Heart right ventricle (tissue), 16 donors: ENCODE data around the gene MAP3K20. TPM values are rescaled to one million over a fixed set of nuclear protein-coding genes. Genes with fewer than 3 reads are reported as not detected.

Experiments used
- ATAC-seq, 8 donors: fragments of 200-7000 bp; cut with Tn5 transposase; one replicate each; pipeline ENCODE4 v1.9.1; 2020; ENCODE audit warnings: mild to moderate bottlenecking in 8 of 8, moderate library complexity in 8 of 8, moderate number of reproducible peaks in 1 of 8
- DNase-seq, 2 donors: peaks; one replicate each; pipeline ENCODE4 v3.0.0-alpha.2; 2020
- H3K27ac ChIP-seq, 10 donors: fragments of 200-600 bp; sonication (generic) in 2 of 10; one replicate each; pipeline versions ENCODE4 v1.5.0 to v1.8.0; 2020 to 2022; ENCODE audit warnings: mild to moderate bottlenecking in 3 of 10
- H3K27me3 ChIP-seq, 7 donors: fragments of 200-600 bp; one replicate each; pipeline ENCODE4 v1.8.0; 2021 to 2022; ENCODE audit warnings: mild to moderate bottlenecking in 2 of 7
- H3K36me3 ChIP-seq, 9 donors: fragments of 200-600 bp; sonication (generic) in 1 of 9; one replicate each; pipeline versions ENCODE4 v1.5.0 to v1.8.0; 2020 to 2022; ENCODE audit warnings: mild to moderate bottlenecking in 2 of 9
- H3K4me1 ChIP-seq, 9 donors: fragments of 200-600 bp; sonication (generic) in 1 of 9; one replicate each; pipeline versions ENCODE4 v1.5.0 to v1.8.0; 2020 to 2022; ENCODE audit warnings: mild to moderate bottlenecking in 4 of 9
- H3K4me3 ChIP-seq, 10 donors: fragments of 200-600 bp; sonication (generic) in 2 of 10; one replicate each; pipeline versions ENCODE4 v1.5.0 to v1.8.0; 2020 to 2022; ENCODE audit warnings: mild to moderate bottlenecking in 7 of 10, moderate library complexity in 2 of 10
- H3K9me3 ChIP-seq, 11 donors: fragments of 200-600 bp in 10 of 11; sonication (generic) in 2 of 11; one replicate each; pipeline versions ENCODE4 v1.5.0 to v1.8.0; 2013 to 2022; ENCODE audit warnings: mild to moderate bottlenecking in 2 of 11, control low read depth in 1 of 11, moderate library complexity in 1 of 11
- CTCF ChIP-seq, 9 donors: fragments of 200-600 bp; sonication (generic) in 2 of 9; IDR thresholded peaks; one replicate each; pipeline versions ENCODE4 v1.5.0 to v1.8.0; 2021 to 2022; ENCODE audit warnings: antibody characterized with exemption in 9 of 9, mild to moderate bottlenecking in 5 of 9, moderate library complexity in 1 of 9
- WGBS, 2 donors: extraction: QIAGEN DNeasy Blood & Tissue Kit; methylation state at CpG; one replicate each; pipeline ENCODE4 v1.1.7; 2013; ENCODE audit warnings: inconsistent platforms in 1 of 2; 5-methylcytosine and 5-hydroxymethylcytosine counted together
- intact Hi-C, 10 donors: fragments of 100-400 bp; cut with DNase I; formaldehyde crosslinking; loops; one replicate each; pipeline versions ENCODE4 v1.11.1 to v1.14.2; 2022
- polyA plus RNA-seq, 2 donors: library from polyadenylated mRNA; stranded (reverse); fragments of 200-250 nt; gene quantifications; one replicate each; pipeline ENCODE4 v1.2.3, GENCODE V29; 2013
- total RNA-seq, 10 donors: library from RNA; stranded (reverse); fragmentation: NEBNext Ultra II Directional in 3 of 10; extraction: Animal tissue kit (Norgen Biotek cat#: 25700) in 3 of 10; gene quantifications; one replicate each; pipeline versions ENCODE4 v1.2.1 to v1.2.4, GENCODE V29; 2021 to 2023
- donor health status: Arrhythmogenic right ventricular cardiomyopathy.
- donor health status: ischemic (EF 13 %, LVEDD 7.1; RV severe dilation, severe dysfunction).
- donor health status: healthy with polysubstance abuse.
- donor health status: DM: no; HTN: yes; CAD: no.
- donor health status: DM: no; HTN: no; CAD: no.
- donor health status: ischemic (EF 25% LVEDD 6.9; RV normal size, moderate dysfunction).
- donor health status: ischemic (EF 25% LVEDD 5.7; RV mildly dilated, moderate dysfunction).
- donor health status: healthy.
- donor health status: DM: yes; HTN: yes; CAD: no.
- donor health status: Ischemic cardiomyopathy.
- donor health status: ischemic (EF 35%, LVEDD 5.7; RV mildly dilated, moderate dysfunction).
- donor health status: nonischemic (EF 11% LVEDD 7.7; RV severe dilation, severe dysfunction).
- donor health status: DM: yes; HTN: yes; CAD: no.
- donor health status: PGD.
- donor health status: ischemic (EF 29% LVEDD 5.4; RV normal size, mild dysfunction).
- donor health status: nonischemic (EF 23%, LVEDD 6.1; RV moderate dilation, normal function).

The MAP3K20 gene
- total and polyA plus RNA-seq, 12 donors = 63.2 to 560 (median 420) TPM

- 53 to 65% methylated on average over 1 of the region's 1 CpG for WGBS, 2 donors
- ATAC-seq (peak; percentile 17 to 81 (median 63)), DNase-seq (no peak)
- intact Hi-C loops = loop anchor here in 7 of 10 donors (2.0 to 10.0 kb wide), 8 partner anchors 44 to 223 kb away; partner anchors contain the start of gene MAP3K20 (in 2 of the 7)
- H3K4me1 ChIP-seq = peaks cover 5 to 49% (median 22%) of the 10 kb centered on the region in 9 donors
- H3K9me3 ChIP-seq = no peaks in the 10 kb centered on the region
- no peak overlapping the region for H3K4me3 ChIP-seq
- peak overlapping the region; percentile 46 to 88 (median 80) for H3K27ac ChIP-seq
- peaks cover 0 to 28% (median 0%) of the 10 kb centered on the region in 9 donors for H3K36me3 ChIP-seq
- no peaks in the 10 kb centered on the region for H3K27me3 ChIP-seq
- TF ChIP-seq CTCF (IDR thresholded peaks at IDR 0.05) = no peak
Measured at GRCh38 chr2:173028141-173028540, 47.5 kb upstream of the MAP3K20 start.

GRCh38 chr2:173028671-173029070 is 47.0 kb upstream of the MAP3K20 start:
- TF ChIP-seq CTCF (IDR thresholded peaks at IDR 0.05) = no peak

GRCh38 chr2:173030561-173031490 is 44.8 kb upstream of the MAP3K20 start:
- no peak overlapping the region for H3K4me3 ChIP-seq
- peaks cover 5 to 53% (median 22%) of the 10 kb centered on the region in 9 donors for H3K4me1 ChIP-seq
- WGBS, 2 donors = 56 to 71% methylated on average over 9 of the region's 9 CpGs
- no peaks in the 10 kb centered on the region for H3K27me3 ChIP-seq
- TF ChIP-seq CTCF (IDR thresholded peaks at IDR 0.05) = no peak
- ATAC-seq = no peak
- no peaks in the 10 kb centered on the region for H3K9me3 ChIP-seq
- DNase-seq = no peak
- H3K36me3 ChIP-seq = peaks cover 0 to 17% (median 0%) of the 10 kb centered on the region in 9 donors
- intact Hi-C loops = loop anchor here in 2 of 10 donors (5.0 to 10.0 kb wide), 2 partner anchors 41 to 54 kb away; no protein-coding TSS in a partner anchor
- peak overlapping the region in 5 of 10 donors; percentile 18 to 86 (median 41) for H3K27ac ChIP-seq

More at GRCh38 chr2:173028671-173029070, 47.0 kb upstream of the MAP3K20 start:
- Histone ChIP-seq H3K9me3 (no peaks in the 10 kb centered on the region), H3K4me3 (no peak overlapping the region), H3K4me1 (peaks cover 5 to 49% (median 22%) of the 10 kb centered on the region in 9 donors), H3K36me3 (peaks cover 0 to 23% (median 0%) of the 10 kb centered on the region in 9 donors), H3K27ac (peak overlapping the region; percentile 46 to 88 (median 80)), H3K27me3 (no peaks in the 10 kb centered on the region)
- WGBS, 2 donors = 56 to 58% methylated on average over 5 of the region's 5 CpGs
- ATAC-seq = no peak
- no peak for DNase-seq
- intact Hi-C loops = loop anchor here in 7 of 10 donors (2.0 to 10.0 kb wide), 8 partner anchors 44 to 224 kb away; partner anchors contain the start of gene MAP3K20 (in 2 of the 7)

GRCh38 chr2:173032032-173032431 is 43.6 kb upstream of the MAP3K20 start:
- Histone ChIP-seq H3K4me3 (no peak overlapping the region), H3K36me3 (peaks cover 0 to 11% (median 0%) of the 10 kb centered on the region in 9 donors), H3K9me3 (no peaks in the 10 kb centered on the region), H3K27ac (peak overlapping the region in 1 of 10 donors; percentile 86), H3K4me1 (peaks cover 5 to 59% (median 29%) of the 10 kb centered on the region in 9 donors), H3K27me3 (no peaks in the 10 kb centered on the region)
- no peak for DNase-seq
- 96 to 97% methylated on average over 4 of the region's 4 CpGs for WGBS, 2 donors
- ATAC-seq = no peak
- intact Hi-C loops = loop anchor here in 2 of 10 donors (5.0 to 10.0 kb wide), 2 partner anchors 40 to 53 kb away; no protein-coding TSS in a partner anchor
- TF ChIP-seq CTCF (IDR thresholded peaks at IDR 0.05) = no peak
